C4-2B (cell line): ENCODE measurements around the gene CHCHD3.

Experiments
- H3K27ac ChIP-seq: fragments of 450-650 bp; 2 replicates; pipeline ENCODE4 v1.5.1; 2017
- CTCF ChIP-seq: fragments of 450-650 bp; conservative IDR thresholded peaks from 2 replicates; pipeline ENCODE4 v1.5.1; 2017; ENCODE audit warnings: mild to moderate bottlenecking
- ZFX ChIP-seq: fragments of 450-650 bp; IDR thresholded peaks from 2 replicates; pipeline ENCODE4 v1.6.1; 2017

The CHCHD3 gene

GRCh38 chr7:132817949-132818348 is 263.9 kb downstream of the CHCHD3 start:
- no peak for TF ChIP-seq ZFX
- TF ChIP-seq CTCF = no peak
- no peak overlapping the region for H3K27ac ChIP-seq

DNA sequence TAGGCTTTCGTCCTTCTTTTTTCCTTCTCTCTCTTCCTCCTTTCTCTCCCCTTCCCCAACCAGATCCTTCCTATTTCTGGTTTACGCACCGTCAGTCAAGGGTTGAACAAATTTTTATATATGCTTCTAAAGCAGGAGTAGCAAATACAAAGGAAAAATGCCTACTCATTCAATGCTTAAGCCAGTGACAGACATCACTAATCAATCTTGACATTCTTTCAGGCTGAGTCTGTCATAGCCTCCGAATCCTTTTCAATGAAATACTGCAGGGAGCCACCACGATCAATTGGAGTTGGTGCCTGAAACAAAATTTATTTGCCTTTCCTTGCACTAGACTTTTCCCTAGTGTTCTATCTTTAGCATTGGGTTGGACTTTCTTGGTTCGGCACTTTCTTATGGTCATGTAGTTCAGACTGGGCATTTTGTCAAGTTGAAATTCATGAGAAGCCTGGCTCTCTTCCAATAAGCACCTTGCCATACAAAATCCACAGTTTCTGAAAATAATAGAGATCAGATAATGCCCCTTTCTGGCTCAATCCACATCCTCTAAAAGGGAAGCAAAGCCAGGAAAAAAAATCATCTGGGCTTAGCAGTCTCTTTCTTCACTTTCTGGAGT is 266.1 kb downstream of the CHCHD3 start:
- no peak overlapping the region for H3K27ac ChIP-seq
- no peak for TF ChIP-seq CTCF
- no peak for TF ChIP-seq ZFX

- TF ChIP-seq ZFX (no peak), CTCF (no peak)
- no peak overlapping the region for H3K27ac ChIP-seq
Measured at GRCh38 chr7:132815130-132815529, 266.8 kb downstream of the CHCHD3 start.

- H3K27ac ChIP-seq = no peak overlapping the region
- TF ChIP-seq ZFX = no peak
Measured at GRCh38 chr7:132810561-132810960, 271.3 kb downstream of the CHCHD3 start.

- H3K27ac ChIP-seq = no peak overlapping the region
- TF ChIP-seq ZFX = no peak
- TF ChIP-seq CTCF = no peak
Measured at GRCh38 chr7:132806834-132807233, 275.1 kb downstream of the CHCHD3 start.

GRCh38 chr7:132805766-132806165 is 276.1 kb downstream of the CHCHD3 start:
- TF ChIP-seq CTCF = no peak
- no peak for TF ChIP-seq ZFX
- no peak overlapping the region for H3K27ac ChIP-seq

GRCh38 chr7:132804849-132805485 is 276.9 kb downstream of the CHCHD3 start:
- TF ChIP-seq ZFX (no peak), CTCF (no peak)
- H3K27ac ChIP-seq = no peak overlapping the region

- TF ChIP-seq ZFX (no peak), CTCF (no peak)
- no peak overlapping the region for H3K27ac ChIP-seq
Measured at GRCh38 chr7:132800522-132800921, 281.4 kb downstream of the CHCHD3 start.
